K562 (cell line): ENCODE data around the gene UBE2D2. TPM values are rescaled to one million over a fixed set of nuclear protein-coding genes. Genes with fewer than 3 reads are reported as not detected.

Experiments used
- ATAC-seq: fragments of 200-7000 bp; cut with Tn5 transposase; 3 replicates; pipeline ENCODE4 v1.9.1; 2020; ENCODE audit warnings: moderate library complexity
- BruUV-seq: library from RNA; stranded (reverse); fragments of 400-500 nt; replicated peaks from 2 replicates; lab custom pipeline; 2021; lab: Mats Ljungman, UMichigan
- CTCF ChIA-PET: fragments of 300-600 bp; formaldehyde crosslinking; extraction: SDS; loops from one replicate; lab custom pipeline; 2021; ENCODE audit warnings: low intra/inter-chr PET ratio; lab: Yijun Ruan, JAX
- POLR2A ChIA-PET: fragments of 300-600, 350-650 bp; sonication (Branson Sonifier 250); formaldehyde crosslinking; extraction: SDS; loops from one replicate; lab custom pipeline; 2021; ENCODE audit warnings: antibody characterized with exemption, inconsistent platforms; lab: Yijun Ruan, JAX
- DNase-seq, 4 experiments: peaks; one replicate each; pipeline versions ENCODE4 v3.0.0 to v3.0.0-alpha.2; 2011 to 2018; ENCODE audit warnings: low spot score in 3 of 4, mixed read lengths in 3 of 4; ENCODE audit errors: extremely low read depth in 1 of 4
- FAIRE-seq: peaks from 2 replicates; lab custom pipeline; 2011; peaks lifted over from hg19 to GRCh38; lab: Jason Lieb, UNC
- H2AFZ ChIP-seq: 2 replicates; pipeline ENCODE4 v1.6.0; 2011; ENCODE audit warnings: low read depth, low read length, control low read depth, inconsistent platforms
- H3K27ac ChIP-seq: fragments of 200-600 bp; 3 replicates; pipeline ENCODE4 v1.8.0; 2011; ENCODE audit warnings: low read depth, mild to moderate bottlenecking, control low read depth, inconsistent platforms, low read length, moderate library complexity, mixed read lengths; ENCODE audit errors: extremely low read depth
- H3K27me3 ChIP-seq, 2 experiments: fragments of 300-600 bp in 1 of 2; 2 replicates in 1 of 2; 3 replicates in 1 of 2; pipeline versions ENCODE4 v1.6.0 to v1.8.0; 2011; ENCODE audit warnings: inconsistent platforms in 2 of 2, low read length in 2 of 2, mild to moderate bottlenecking in 1 of 2, mixed read lengths in 1 of 2, moderate library complexity in 1 of 2; ENCODE audit not compliant: control insufficient read depth in 2 of 2, insufficient read depth in 2 of 2
- H3K36me3 ChIP-seq: fragments of 300-600 bp; 3 replicates; pipeline ENCODE4 v1.8.0; 2011; ENCODE audit warnings: mild to moderate bottlenecking, low read length, inconsistent platforms; ENCODE audit not compliant: control insufficient read depth, insufficient read depth
- H3K4me1 ChIP-seq, 2 experiments: fragments of 200-600 bp in 1 of 2; replicated peaks in 1 of 2; 2 replicates in 1 of 2; 3 replicates in 1 of 2; pipeline versions ENCODE4 v1.5.1 to v1.8.0; 2011; ENCODE audit warnings: inconsistent platforms in 2 of 2, low read length in 2 of 2, mild to moderate bottlenecking in 1 of 2, mixed read lengths in 1 of 2, moderate library complexity in 1 of 2; ENCODE audit not compliant: control insufficient read depth in 2 of 2, insufficient read depth in 2 of 2
- H3K4me2 ChIP-seq: 2 replicates; pipeline ENCODE4 v1.6.1; 2011; ENCODE audit warnings: low read length, control low read depth, inconsistent platforms, mixed read lengths; ENCODE audit not compliant: insufficient read depth
- H3K4me3 ChIP-seq: fragments of 200-600 bp; sonication (generic), shearing (Covaris generic); 2 replicates; pipeline ENCODE4 v1.5.1; 2016; ENCODE audit warnings: control low read depth, inconsistent platforms
- H3K79me2 ChIP-seq: fragments of 200-600 bp; 3 replicates; pipeline ENCODE4 v1.8.0; 2011; ENCODE audit warnings: low read length, inconsistent platforms; ENCODE audit not compliant: control insufficient read depth, insufficient read depth
- H3K9ac ChIP-seq, 2 experiments: 2 replicates each; pipeline versions ENCODE4 v1.6.0 to v1.6.1; 2011; ENCODE audit warnings: low read depth in 2 of 2, low read length in 2 of 2, control low read depth in 1 of 2, inconsistent platforms in 1 of 2, mild to moderate bottlenecking in 1 of 2, mixed read lengths in 1 of 2; ENCODE audit not compliant: insufficient read depth in 1 of 2
- H3K9me1 ChIP-seq: one replicate; pipeline ENCODE4 v1.6.0; 2011; ENCODE audit warnings: inconsistent platforms, mild to moderate bottlenecking, low read length, moderate library complexity; ENCODE audit not compliant: control insufficient read depth, insufficient read depth
- H3K9me3 ChIP-seq: replicated peaks from 2 replicates; pipeline ENCODE4 v1.5.1; 2011; ENCODE audit warnings: low read depth, low read length, inconsistent platforms; ENCODE audit not compliant: control insufficient read depth, insufficient read depth
- H4K20me1 ChIP-seq: replicated peaks from 2 replicates; pipeline ENCODE4 v1.6.1; 2011; ENCODE audit warnings: low read length, inconsistent platforms, mixed read lengths; ENCODE audit not compliant: control insufficient read depth, insufficient read depth
- ARID4B ChIP-seq: sonication (generic); formaldehyde crosslinking; IDR thresholded peaks from 2 replicates; pipeline ENCODE4 v1.8.0; 2022; ENCODE audit warnings: mild to moderate bottlenecking, missing genetic modification reagents
- E2F6 ChIP-seq, 2 experiments: IDR thresholded peaks; 2 replicates each; pipeline ENCODE4 v1.6.1; 2011; ENCODE audit warnings: borderline replicate concordance in 1 of 2, control low read depth in 1 of 2, low read depth in 1 of 2, low read length in 1 of 2, mild to moderate bottlenecking in 1 of 2, mixed read lengths in 1 of 2, moderate library complexity in 1 of 2; ENCODE audit not compliant: insufficient read depth in 1 of 2, insufficient read length in 1 of 2, poor library complexity in 1 of 2, severe bottlenecking in 1 of 2; ENCODE audit errors: extremely low read depth in 1 of 2
- RBM22 ChIP-seq: fragments of 200-400 bp; formaldehyde crosslinking; IDR thresholded peaks from 2 replicates; pipeline ENCODE4 v1.6.1; 2018; ENCODE audit warnings: low read length, low read depth; ENCODE audit not compliant: poor library complexity, severe bottlenecking
- RBM25 ChIP-seq: fragments of 200-400 bp; formaldehyde crosslinking; IDR thresholded peaks from 2 replicates; pipeline ENCODE4 v1.6.1; 2018; ENCODE audit warnings: low read length, low read depth, moderate library complexity; ENCODE audit not compliant: severe bottlenecking
- SOX6 ChIP-seq: fragments of 450-650 bp; IDR thresholded peaks from 2 replicates; pipeline ENCODE4 v1.6.1; 2014; ENCODE audit warnings: mild to moderate bottlenecking
- ZFP30 ChIP-seq: fragments of 250-450 bp; sonication (Bioruptor Pico); IDR thresholded peaks from 2 replicates; pipeline ENCODE4 v1.8.0; 2022; ENCODE audit warnings: moderate library complexity, mild to moderate bottlenecking, inconsistent platforms, borderline replicate concordance
- ZNF408 ChIP-seq: fragments of 250-450 bp; sonication (Bioruptor Pico); IDR thresholded peaks from 2 replicates; pipeline ENCODE4 v1.4.0; 2020; ENCODE audit warnings: low read depth, mild to moderate bottlenecking, moderate library complexity
- WGBS: fragments of 100-300 bp; shearing (Covaris generic); methylation state at CpG from one replicate; pipeline ENCODE4 v1.1.6; 2016; ENCODE audit warnings: low coverage, mixed read lengths; ENCODE audit not compliant: insufficient coverage; ENCODE audit errors: missing lambda C conversion rate; 5-methylcytosine and 5-hydroxymethylcytosine counted together
- in situ Hi-C: fragments of 300-500 bp; cut with MboI; formaldehyde crosslinking; loops from 4 replicates; pipeline ENCODE4 v1.15.0; 2018; ENCODE audit warnings: inconsistent platforms, mixed read lengths
- intact Hi-C: fragments of 100-400 bp; cut with micrococcal nuclease; formaldehyde crosslinking; loops from 2 replicates; pipeline ENCODE4 v1.14.2; 2022
- polyA plus RNA-seq, 8 experiments: library from polyadenylated mRNA; depleted of rRNA in 4 of 8; stranded (reverse) in 5 of 8; unstranded in 3 of 8; fragments of >200 nt; fragmentation: Nextera tagmentation in 2 of 8; fragmentation: Illumina TruSeq in 1 of 8; extraction: Ambion mirVana in 2 of 8; extraction: Trizol in 1 of 8; gene quantifications; 2 replicates each; pipeline versions ENCODE4 v1.2.1 to v1.2.3, GENCODE V29; 2011 to 2014; ENCODE audit warnings: inconsistent platforms in 1 of 8, missing spikeins in 1 of 8
- total RNA-seq, 7 experiments: library from RNA; depleted of rRNA in 6 of 7; stranded (reverse); fragments of >200 nt in 6 of 7; fragmentation: Illumina TruSeq in 2 of 7; extraction: Trizol in 2 of 7; gene quantifications; 2 replicates each; pipeline versions ENCODE4 v1.2.1 to v1.2.3, GENCODE V29; 2011 to 2021; ENCODE audit warnings: low replicate concordance in 1 of 7

UBE2D2 gene
- total and polyA plus RNA-seq, 9 of the 15 experiments (the other 6 are each of a cell fraction or from before 2014, with no cell fraction given): 53.6 to 198 (median 122) TPM

- Histone ChIP-seq H3K4me1 (peaks cover 75 to 85% of the 10 kb centered on the region in 2 experiments), H2AFZ (no peak overlapping the region), H3K27me3 (no peaks in the 10 kb centered on the region), H3K9ac (peak overlapping the region; percentile 16 to 84; a peak in 2 of 4 replicates), H3K79me2 (peaks cover 99% of the 10 kb centered on the region), H3K27ac (peak overlapping the region; percentile 42; the same call in 1 of the 3 replicates), H3K4me2 (no peak overlapping the region; the same call in 1 of the 2 replicates), H4K20me1 (peaks cover 71% of the 10 kb centered on the region), H3K9me3 (no peaks in the 10 kb centered on the region), H3K36me3 (peaks cover 33% of the 10 kb centered on the region; the same call in 2 of the 3 replicates), H3K9me1 (peaks cover 24% of the 10 kb centered on the region), H3K4me3 (no peak overlapping the region)
- POLR2A ChIA-PET: interaction anchor here (0.6 to 2.0 kb wide), 8 partner anchors 10 to 1852 kb away, joined by 3 to 10 read pairs (median 4); no protein-coding TSS in a partner anchor
- 41% methylated on average over 3 of the region's 3 CpGs for WGBS
- DNase-seq (no peak), ATAC-seq (no peak), FAIRE-seq (no peak)
- in situ Hi-C loops (no loop called here), intact Hi-C loops (no loop called here)
- CTCF ChIA-PET: no interaction called here
- BruUV-seq: no TSS peak
- TF ChIP-seq SOX6: no peak
- no peak for TF ChIP-seq ARID4B
- no peak for TF ChIP-seq RBM22
- no peak for TF ChIP-seq ZNF408 (CRISPR knock-in tag)
- peak; percentile 75 for TF ChIP-seq RBM25
- TF ChIP-seq ZFP30 (CRISPR knock-in tag): no peak
- no peak for TF ChIP-seq E2F6 (IDR thresholded peaks at IDR 0.05; ENCODE audit: borderline replicate concordance in 1 of 2, extremely low read depth in 1 of 2, insufficient read depth in 1 of 2, insufficient read length in 1 of 2, low read depth in 1 of 2, low read length in 1 of 2, poor library complexity in 1 of 2, severe bottlenecking in 1 of 2)
These were observed 93.3 kb downstream of the UBE2D2 start for GRCh38 chr5:139654464-139654863.
